ENCODE measurements around the gene DAAM2. TPM values are rescaled to one million over a fixed set of nuclear protein-coding genes. Genes with fewer than 3 reads are reported as not detected.

DAAM2 gene
- total RNA-seq, 4 donors from 2014 or later = 11.0 to 43.3 (median 26.4) TPM

DNA sequence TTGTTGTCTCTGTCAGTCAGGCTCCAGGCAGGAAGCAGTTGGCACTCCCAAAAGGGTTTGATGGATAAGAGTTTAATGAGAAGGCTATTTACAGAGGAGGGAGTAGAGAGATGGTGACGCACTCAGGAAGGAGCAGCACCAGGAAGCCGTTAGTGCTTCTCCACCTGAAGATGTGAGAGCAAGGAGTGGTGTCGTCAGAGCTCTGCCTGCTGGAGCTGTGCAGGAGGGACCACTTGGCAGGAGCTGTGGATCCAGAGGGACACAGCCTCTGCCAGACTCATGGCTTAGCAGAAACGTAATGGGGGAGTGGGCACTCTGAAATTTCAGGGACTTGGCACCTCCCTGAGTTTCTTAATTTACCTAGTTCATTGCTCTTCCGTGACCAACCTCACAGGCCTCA lies 16.8 kb downstream of the DAAM2 start:
- Histone ChIP-seq H3K4me3 (no peak overlapping the region), H3K9me3 (no peaks in the 10 kb centered on the region), H3K27me3 (no peaks in the 10 kb centered on the region), H3K27ac (no peak overlapping the region), H3K4me1 (peaks cover 0 to 3% of the 10 kb centered on the region in 2 donors), H3K36me3 (no peaks in the 10 kb centered on the region)
- DNase-seq = no peak
- intact Hi-C loops (cut with DNase I; ENCODE audit: low total_unique reads) = no loop called here
- no peak for TF ChIP-seq CTCF (IDR thresholded peaks at IDR 0.05)
- no peak for TF ChIP-seq POLR2A (IDR thresholded peaks at IDR 0.05)

DNA sequence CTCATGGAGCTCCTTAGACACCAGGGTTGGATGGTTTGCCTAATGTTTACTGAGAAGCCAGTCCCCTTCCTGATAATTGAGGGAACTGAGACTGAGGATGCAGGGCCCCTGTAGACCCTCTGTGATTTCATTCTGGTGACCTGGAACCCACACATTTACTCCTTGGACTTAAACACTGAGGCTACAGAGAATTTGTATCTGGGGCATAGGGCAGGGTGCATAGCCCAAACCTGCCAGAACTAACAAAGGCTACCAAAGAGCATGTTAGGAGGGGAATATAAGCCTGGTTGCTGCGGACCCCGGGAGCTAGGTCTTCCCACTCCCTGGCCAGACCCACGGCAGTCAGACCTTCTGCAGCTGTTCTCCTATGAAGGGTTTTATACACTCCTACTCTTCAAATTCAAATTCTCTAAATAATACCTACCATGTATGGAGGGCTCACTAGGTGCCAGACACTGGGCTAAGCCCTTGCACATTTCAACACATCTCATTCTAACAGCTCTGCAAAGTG lies 19.7 kb downstream of the DAAM2 start:
- TF ChIP-seq POLR2A (IDR thresholded peaks at IDR 0.05) = no peak
- no peak for TF ChIP-seq CTCF (IDR thresholded peaks at IDR 0.05)
- Histone ChIP-seq H3K27ac (peak overlapping the region; percentile 64 to 71), H3K4me1 (peaks cover 0 to 3% of the 10 kb centered on the region in 2 donors), H3K9me3 (no peaks in the 10 kb centered on the region), H3K27me3 (no peaks in the 10 kb centered on the region), H3K4me3 (no peak overlapping the region), H3K36me3 (no peaks in the 10 kb centered on the region)
- intact Hi-C loops (cut with DNase I; ENCODE audit: low total_unique reads) = no loop called here
- no peak for DNase-seq

DNA sequence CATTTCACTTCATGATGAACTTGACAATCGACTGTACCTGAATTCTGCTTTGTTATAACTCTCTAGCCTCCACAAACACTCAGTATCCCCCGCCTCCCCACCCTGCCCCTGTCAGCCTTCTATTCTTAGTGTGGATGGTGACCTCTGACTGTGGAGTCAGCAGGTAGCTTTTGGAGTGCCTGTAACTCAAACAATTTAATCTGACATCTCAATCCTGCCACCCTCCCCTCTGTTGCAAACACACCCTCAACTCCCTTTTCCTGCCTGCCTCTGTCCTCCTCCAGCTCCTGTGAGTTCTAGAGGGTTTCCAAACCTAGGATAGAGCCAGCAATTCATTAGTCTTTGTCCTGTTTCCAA lies 20.3 kb downstream of the DAAM2 start:
- no peak for DNase-seq
- intact Hi-C loops (cut with DNase I; ENCODE audit: low total_unique reads) = no loop called here
- no peak for TF ChIP-seq CTCF (IDR thresholded peaks at IDR 0.05)
- no peak for TF ChIP-seq POLR2A (IDR thresholded peaks at IDR 0.05)
- Histone ChIP-seq H3K9me3 (no peaks in the 10 kb centered on the region), H3K4me3 (no peak overlapping the region), H3K36me3 (no peaks in the 10 kb centered on the region), H3K27me3 (no peaks in the 10 kb centered on the region), H3K27ac (peak overlapping the region; percentile 64 to 71), H3K4me1 (peaks cover 0 to 5% of the 10 kb centered on the region in 2 donors)

DNA sequence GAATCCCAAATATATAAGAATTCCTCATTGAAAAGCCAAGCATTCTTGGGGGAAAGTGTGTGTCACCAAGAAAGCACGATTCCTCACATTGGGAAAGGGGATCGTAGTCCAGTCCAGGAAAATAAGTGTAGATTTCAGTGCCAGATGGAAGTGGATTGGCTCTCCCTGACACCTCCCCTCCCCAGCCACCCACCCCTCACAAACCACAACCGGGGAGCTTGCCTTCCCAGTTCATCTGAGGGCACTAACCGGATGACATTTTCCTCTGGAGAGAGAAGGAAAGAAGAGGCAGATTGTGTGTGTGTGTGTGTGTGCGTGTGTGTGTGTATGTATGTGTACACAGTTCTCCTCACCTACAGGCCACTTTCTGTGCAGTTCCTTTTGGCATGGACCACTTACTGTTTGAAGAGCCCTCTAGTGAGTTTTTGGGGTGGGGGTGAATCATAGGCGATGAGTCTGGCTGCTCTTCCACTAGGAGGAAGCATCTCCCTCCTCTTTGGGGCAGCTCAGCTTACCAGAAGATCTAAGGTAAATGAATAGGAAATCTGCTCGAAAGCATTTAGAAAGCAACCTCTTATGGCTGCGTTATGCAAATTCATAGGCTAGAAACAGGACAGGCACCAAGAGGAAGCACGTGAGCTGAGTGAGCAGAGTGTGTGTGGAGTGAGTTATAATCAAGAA lies 20.8 kb downstream of the DAAM2 start:
- DNase-seq = peak; percentile 44 to 51

More for the DNA sequence above, 20.8 kb downstream of the DAAM2 start:
- H3K27ac ChIP-seq = peak overlapping the region; percentile 64 to 71
- no peak overlapping the region for H3K4me3 ChIP-seq
- TF ChIP-seq CTCF (IDR thresholded peaks at IDR 0.05) (peak in 3 of 4 experiments; percentile 13 to 20 (median 17)), POLR2A (IDR thresholded peaks at IDR 0.05) (no peak)
- H3K27me3 ChIP-seq = no peaks in the 10 kb centered on the region
- no peaks in the 10 kb centered on the region for H3K9me3 ChIP-seq
- H3K4me1 ChIP-seq = peaks cover 0 to 9% of the 10 kb centered on the region in 2 donors
- no peaks in the 10 kb centered on the region for H3K36me3 ChIP-seq
- intact Hi-C loops (cut with DNase I; ENCODE audit: low total_unique reads) = no loop called here
